Amniotic stem cell (primary cell): ENCODE results near the gene SYT17.
A peak's percentile ranks its signal among the peaks of the same experiment; 100 is the strongest.

Source experiments
- DNase-seq: peaks from one replicate; lab custom pipeline; 2025; lab: John Stamatoyannopoulos, UW

SYT17 gene, protein sequence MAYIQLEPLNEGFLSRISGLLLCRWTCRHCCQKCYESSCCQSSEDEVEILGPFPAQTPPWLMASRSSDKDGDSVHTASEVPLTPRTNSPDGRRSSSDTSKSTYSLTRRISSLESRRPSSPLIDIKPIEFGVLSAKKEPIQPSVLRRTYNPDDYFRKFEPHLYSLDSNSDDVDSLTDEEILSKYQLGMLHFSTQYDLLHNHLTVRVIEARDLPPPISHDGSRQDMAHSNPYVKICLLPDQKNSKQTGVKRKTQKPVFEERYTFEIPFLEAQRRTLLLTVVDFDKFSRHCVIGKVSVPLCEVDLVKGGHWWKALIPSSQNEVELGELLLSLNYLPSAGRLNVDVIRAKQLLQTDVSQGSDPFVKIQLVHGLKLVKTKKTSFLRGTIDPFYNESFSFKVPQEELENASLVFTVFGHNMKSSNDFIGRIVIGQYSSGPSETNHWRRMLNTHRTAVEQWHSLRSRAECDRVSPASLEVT

DNA sequence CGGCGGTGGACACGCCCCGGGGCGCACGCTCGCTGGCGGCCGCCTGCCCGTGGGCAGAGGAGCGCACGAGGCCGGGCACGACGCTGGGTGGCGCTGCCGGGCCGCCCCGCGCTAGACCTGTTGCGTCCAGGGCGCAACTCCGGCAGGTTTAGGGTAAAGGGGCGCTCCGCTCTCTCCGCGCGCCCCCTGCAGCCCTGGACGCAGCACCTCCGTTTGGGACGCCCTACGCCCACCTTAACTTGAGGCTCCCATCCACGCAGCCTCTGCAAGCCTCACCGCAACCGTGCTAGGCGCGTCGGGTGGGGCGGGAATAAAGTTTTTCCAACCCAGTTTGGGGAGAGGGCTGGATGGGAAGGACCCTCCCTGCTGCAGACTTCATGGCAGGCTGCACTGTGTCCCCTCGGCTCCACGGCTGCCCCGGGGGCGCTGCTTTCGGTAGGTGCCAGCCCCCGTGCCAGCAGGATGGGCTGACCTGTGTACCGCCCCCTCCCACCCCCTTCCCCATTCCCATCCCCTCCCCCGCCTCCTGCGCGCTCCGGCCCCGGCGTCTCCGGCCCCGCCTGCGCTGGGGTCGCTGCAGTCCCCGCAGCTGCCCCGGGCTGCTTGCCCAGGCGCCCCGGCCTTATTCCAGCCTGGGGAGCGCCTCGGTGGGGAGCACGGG lies at the start of gene SYT17:
TSS of gene SYT17 (plus strand) at position 531 of the 661 bp plus-strand sequence. CDS start 407 bp downstream, outside the sequence.
- DNase-seq = peak; percentile 21

DNA sequence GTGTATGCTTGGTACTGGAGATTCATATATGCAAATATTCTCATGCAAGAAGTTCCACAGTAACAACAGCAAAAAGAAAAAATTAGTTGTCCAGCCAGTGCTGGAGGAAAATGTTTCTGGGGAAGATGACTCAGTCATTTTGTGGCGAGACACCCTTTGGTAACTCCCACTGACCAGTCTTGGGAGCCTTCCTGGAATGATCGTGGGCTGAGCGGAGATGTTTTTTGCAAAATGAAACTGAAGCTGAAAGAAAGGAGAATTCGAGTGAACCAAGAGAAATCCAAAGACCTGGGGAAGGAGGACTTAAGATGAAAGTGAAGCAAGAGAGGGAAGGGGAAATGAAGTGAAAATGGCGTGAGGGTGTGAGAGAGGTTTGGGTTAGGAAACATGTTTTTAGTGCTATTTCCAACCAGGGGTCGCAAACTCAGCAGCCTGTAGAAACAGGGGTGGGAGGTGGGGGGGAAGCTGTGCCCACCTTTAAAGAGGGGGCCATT lies 49.1 kb upstream of the SYT17 start:
- DNase-seq = peak; percentile 84

DNA sequence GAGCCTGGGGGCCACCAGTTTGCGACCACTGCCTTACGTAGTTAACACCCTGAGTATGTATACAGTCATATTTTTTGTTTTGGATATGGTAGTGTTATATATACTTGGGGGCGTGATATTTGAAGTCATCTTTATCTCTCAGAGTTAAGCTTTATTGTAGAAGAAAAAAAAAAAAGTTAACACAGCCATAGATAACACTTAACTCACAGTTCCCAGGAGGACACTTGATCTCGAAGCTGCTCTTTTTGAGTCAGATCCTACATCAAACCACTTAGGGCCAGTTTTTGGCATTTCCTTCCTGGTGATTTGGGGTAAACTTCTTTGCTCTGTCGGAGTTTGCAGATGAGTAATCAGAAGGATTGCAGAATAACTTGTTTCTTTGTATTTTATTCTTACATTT lies 48.5 kb upstream of the SYT17 start:
- no peak for DNase-seq

DNA sequence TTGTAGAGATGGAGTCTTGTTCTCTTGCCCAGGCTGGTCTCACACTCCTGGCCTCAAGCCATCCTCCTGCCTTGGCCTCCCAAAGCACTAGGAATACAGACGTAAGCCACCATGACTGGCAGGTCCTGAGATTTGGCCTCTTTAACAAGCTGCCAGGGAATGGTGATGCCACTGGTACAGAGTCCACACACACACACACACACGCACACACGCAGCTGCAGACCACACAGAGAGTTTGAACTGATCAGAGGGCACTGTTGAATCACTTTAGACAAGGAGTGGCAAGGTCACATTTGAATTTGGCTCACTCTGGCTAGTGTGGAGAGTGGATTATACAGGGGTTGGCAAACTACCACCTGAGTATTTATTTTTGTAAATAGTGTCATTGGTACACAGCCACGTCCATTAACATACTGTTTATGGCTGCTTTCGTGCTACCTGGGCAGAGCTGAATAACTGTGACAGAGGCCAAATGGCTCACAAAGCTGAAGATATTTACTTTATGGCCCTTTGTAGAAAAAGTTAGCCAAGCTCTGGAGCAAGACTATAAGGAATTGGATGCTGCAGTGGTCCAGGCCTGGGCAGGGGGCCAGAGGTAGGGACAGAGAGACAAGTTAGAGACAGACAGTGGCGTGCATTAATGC lies 44.4 kb upstream of the SYT17 start:
- DNase-seq = no peak

DNA sequence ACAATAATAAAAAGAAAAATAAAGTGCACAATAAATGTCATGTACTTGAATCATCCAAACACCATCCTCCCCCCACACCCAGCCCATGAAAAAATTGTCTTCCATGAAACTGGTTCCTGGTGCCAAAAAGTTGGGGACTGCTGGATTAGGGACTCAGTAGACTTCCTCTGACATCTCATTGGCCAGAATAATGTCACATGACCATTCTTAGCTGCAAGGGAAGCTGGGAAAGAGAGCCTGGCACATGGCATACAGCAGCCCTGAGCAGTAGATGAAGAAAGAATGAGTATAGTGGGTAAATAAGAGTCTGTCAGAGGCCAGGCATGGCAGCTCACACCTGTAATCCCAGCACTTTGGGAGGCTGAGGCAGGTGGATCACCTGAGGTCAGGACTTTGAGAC lies 41.7 kb upstream of the SYT17 start:
- DNase-seq = no peak

DNA sequence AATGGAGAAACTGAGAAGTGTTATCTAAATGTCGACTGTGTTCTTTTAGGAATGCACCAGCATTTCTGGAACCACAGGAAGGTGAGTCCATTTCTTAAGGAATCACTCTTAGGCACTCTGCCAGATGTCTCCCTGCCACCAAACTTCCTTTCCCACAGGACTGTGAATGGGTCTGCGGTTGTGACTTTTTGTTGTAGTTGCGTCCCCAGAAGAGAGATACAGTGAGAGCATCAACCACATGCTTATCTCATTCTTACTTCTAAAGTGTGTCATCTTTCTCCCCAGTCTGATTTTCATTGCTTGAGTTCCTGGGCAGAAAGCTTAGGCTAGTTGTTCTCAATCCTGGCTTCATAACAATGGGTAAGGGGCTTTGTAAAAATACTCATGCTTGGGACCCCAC lies 40.8 kb upstream of the SYT17 start:
- DNase-seq = no peak

DNA sequence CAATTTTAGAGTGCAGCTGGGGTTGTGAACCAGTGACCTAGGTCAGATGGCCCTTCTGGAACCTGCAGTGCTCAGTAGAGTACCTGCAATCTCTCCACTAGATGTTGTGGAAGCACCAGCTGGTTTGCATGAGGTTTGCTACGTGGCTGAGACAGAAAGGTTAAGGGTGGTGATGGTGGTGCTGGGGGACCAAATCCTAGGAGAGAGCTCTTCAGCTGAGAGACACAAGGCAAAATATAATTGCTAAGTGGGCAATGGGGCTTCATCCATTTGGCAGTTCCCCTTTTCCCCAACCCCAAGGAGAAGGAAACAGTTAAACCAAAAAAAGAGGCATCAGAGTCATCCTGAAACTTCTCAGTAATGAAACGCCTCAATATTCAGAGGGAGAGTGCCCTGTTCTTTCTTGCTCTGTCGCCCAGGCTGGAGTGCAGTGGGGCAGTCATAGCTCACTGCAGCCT lies 40.3 kb upstream of the SYT17 start:
- DNase-seq = no peak

DNA sequence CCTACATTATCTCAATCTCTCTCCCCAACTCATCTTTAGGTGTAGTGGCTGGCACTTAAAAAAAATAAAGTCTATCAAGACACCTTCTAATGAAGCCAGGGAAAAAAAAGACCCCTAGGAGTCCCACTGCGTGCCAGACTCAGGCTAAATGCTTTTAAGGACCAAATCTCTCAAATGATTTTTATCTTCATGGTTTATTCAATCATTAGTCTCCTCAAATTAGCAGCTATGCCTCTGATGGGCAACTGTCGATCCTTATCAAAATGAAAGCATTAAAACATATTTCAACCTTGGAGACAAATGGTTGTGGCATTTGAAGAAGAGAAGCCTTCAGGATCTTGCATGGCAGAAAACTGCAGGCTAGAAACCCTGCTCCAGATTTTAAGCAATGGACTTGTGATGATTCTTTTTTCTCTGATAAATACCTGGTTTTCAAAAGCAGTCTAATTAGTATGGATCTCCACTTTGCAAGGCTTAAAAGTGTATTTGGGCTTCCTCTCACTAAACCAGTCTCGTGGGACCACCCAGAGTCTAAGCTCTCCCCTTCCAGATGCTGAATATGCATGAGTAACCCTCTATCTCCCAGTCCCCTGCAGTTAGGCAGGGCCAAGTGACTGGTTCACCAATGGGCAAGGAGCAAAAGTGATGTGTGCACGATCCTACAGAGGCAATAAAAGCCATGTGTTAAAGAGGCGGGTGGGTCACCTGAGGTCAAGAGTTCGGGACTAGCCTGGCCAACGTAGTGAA lies 39.4 kb upstream of the SYT17 start:
- no peak for DNase-seq

DNA sequence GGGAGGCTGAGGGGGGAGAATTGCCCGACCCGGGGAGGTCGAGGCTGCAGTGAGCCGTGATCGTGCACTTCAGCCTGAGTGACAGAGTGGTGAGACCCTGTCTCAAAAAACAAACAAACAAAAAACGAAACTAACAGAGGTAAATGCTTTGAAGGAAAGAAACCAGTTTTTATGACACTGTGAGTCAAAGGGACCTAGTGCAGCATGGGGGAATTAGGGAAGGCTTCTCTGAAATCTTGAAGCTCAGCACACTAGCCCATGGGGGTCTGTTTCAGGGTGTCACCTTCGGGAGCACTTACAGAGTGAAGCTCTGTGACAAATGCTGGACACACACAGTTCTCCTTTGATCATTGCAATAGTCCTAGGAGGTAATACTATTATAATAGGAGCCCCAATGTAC lies 37.7 kb upstream of the SYT17 start:
- DNase-seq = no peak

DNA sequence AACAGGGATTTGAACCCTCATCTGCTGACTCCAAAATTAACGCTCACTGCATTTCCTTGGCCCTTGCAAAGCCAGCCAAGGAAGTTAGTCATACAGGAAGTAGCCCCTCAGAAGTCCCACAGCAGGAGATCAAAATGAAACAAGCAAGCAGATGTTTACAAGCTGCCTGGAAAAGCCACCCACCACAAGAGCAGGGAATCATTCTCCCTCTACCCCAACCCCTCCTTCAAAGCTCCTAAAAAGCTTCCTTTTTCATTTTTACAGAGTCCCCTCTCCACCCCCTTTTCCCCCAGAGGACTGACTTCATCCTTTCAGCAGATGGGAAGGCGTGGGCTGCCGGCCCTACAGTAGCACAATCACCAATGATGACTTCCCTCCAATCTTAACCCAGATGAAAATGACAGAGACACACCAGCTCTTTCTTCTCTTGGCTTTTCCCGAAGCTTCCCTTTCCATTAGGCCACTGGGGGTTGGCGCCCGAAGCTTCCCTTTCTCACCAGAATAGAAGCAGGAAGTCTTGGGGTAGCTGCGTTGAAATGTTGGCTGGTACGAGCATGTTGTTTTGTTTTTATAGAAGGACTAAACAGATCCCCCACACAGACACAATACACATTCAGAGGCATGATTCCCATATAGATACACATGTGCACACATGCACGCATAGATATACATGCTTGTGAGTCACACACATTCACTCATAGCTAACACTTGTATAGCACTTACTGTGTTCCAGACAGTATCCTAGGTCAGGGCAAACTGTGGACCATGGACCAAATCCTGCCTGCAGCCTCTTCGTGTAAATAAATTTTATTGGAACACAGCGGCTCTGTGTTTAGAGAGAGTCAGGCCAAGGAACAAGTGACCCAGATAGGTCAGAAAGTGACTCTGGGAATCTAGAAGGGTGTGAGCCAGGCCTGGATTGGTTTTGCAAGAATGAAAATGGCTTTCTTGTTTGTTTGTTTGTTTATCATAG lies 36.9 kb upstream of the SYT17 start:
- no peak for DNase-seq

DNA sequence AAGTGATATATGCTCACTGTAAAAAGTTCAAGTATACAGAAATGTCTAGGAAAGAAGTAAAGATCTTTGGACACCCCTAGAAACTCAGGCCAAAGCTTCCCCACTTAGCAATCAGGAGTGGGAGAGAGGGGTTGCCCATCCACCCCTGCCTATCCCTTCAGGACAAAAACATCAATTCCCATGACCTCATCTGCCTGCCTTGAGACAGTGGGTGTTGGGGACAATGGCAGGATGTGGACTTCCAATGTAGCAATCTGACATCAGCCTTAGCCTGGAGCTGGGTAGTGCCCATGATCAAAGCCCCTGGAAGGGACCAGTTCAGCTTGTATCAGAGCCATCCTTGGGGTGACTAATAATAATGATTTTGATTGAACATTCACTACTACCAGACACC lies 36.2 kb upstream of the SYT17 start:
- no peak for DNase-seq

DNA sequence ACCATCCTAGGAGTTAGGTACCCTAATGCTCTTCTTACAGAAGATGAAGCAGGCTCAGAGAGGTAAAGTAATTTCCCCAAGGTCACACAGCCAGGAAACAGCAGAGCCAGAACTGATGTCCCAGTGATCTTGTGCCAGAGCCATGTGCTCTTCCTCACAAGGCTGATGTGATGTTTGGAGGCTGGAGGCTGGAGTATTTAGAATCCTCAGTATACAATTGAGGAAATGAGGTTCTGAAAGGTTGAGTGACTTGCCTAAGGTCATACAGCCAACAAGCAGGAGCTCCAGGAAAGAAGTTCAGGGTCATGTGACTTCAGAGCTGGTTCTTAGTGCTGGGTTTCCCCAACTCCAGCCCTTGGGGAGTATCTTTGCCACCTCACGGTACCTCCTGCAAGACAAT lies 35.8 kb upstream of the SYT17 start:
- DNase-seq = no peak

DNA sequence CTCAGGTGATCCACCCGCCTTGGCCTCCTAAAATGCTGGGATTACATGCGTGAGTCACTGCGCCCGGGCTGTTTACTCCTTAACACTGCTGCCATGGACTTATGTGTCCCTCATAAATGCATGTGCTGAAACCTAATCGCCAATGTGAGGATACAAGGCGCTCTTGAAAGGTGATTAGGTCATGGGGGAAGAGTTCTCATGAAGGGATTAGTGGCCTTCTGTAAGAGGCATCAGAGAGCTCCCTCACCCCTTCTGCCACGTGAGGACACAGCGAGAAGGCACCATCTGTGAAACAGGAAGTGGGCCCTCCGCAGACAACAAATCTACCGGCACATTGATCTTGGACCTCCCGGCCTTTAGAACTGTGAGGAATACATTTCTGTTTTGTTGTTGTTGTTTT lies 35.1 kb upstream of the SYT17 start:
- no peak for DNase-seq

DNA sequence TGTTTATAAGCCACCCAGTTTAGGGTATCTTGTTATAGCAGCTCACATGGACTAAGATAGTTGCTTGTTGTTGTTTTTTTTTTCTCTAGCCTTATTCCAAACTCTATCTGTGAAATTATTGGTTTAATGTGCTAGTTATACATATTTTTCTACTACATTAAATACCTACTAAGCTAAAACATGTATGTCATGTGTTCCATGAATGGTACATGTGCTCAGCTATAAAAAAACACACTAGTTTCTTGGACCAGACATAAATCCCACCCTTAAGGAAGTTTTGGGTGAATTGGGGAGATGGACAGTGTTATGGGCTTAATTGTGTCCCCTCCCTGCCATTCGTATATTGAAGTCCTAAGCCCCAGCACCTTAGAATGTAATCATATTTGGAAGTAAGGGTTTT lies 34.4 kb upstream of the SYT17 start:
- no peak for DNase-seq

DNA sequence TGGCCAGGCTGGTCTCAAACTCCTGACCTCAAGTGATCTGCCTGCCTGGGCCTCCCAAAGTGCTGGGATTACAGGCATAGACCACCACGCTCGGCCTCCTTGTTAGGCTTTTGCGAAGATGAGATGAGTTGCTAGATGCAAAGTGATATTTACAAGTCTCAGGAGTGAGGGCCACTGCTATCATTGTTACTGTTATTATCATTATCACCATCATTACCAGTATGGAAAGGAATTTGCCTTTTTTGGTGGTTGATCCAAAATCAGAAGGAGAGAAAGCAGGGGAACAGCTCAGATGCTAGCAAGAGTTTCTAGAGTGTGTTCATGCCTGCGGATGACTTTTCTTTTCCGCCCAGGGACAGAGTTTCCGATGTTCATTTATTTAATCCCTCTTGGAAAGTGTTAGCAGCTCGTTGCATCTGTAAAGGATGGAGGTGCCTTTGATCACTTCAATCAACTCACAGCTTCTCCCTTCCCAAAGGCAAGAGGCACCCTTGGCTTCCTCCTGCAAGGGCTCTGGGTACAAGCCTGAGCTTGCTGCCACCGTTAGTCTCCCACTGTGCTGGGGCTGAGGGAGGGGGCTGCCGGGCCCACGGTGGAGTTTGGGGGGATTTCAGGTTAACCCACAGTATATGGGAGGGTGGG lies 32.7 kb upstream of the SYT17 start:
- DNase-seq = no peak

DNA sequence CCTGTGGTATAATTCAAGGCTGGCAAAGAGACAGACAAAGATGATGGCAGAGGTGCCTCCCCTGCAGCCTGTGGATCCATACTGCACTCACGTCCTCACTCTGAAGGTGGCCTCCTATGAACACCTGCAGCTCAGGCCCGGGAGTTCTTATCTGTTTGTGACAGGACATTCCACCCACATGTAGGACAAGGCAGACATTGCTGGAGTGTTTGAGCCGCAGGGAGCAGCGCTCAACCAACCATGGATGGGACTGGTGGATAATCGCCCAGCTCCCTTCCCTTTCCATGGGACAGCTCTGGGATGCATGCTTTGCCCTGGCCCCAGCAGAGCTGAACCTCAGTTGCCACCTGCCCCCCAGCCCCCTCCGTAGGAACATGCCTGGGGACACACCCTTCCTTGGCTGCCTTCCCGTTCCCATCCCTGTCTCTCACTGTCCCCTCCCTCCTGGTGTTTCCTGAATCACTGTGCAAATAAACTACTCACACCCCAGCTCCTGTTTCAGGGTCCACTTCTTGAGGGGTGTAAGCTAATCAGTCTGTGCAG lies 32.1 kb upstream of the SYT17 start:
- no peak for DNase-seq

DNA sequence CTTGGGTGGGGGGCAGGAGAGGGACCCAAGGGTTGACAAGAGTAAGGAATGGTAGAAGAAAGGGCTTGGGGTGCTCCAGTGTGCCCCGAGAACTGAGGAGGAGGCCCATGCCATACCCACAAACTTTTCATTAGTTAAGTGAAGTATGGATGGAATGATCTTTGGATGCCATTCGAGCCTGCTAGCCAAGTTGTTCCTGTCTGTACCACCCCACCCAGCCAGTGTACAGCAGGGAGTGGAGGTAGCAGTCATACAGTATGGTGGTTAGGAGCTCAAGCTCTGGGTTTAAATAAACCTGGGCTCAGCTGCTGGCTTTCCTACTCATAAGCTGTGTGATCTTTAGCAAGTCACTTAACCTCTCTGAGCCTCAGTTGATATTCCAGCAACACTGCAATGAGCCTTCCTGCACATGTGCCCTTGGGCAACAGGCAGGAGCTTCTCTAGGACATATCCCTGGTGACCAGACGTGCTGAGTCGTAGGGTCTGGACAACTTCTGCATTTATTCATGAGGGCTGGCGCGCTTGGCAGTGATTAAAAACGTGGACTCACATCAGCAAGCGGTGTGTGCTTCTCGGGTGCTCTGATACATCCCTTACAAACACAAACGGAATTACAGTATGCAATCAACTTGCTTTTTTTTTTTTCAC lies 31.4 kb upstream of the SYT17 start:
- DNase-seq = no peak

DNA sequence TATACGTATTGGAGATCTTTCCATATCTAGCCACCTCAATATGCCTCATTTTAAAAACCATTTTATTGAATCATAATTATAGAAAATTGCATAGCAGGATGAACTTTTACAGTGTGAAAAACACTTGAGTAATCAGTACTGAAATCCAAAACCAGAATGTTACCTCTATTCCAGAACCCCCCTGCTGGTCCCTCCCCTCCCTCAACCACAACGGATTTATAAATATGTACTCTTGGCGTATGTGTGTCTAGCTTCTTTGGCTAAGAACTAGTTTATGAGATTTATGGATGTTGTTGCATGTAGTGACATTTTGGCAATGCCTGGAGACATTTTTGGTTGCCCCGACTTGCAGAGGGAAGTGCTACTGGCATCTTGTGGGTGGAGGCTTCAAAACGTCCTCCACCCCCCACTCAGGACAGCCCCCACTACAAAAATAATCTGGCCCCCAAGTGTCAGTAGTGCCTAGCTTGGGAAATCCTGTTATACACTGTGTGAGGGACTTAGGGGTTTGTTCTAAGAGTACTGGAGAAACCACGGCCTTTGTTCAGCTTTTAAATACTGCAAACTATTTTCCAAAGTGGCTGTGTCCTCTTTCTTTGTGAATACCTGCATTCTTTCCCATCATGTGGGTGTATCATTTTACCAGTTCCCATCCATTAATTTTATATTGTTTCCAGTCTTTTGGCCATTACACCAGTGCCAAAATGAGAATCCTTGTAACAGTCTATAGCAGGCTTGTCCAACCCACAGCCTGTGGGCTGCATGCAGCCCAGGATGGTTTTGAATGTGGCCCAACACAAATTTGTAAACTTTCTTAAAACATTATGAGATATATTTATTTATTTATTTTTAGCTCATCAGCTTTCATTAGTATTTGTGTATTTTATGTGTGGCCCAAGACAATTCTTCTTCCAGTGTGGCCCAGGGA lies 30.6 kb upstream of the SYT17 start:
- DNase-seq = no peak
